SK-N-SH treated with all-trans-retinoic acid at 6 μM for 48 hours (cell line): ENCODE measurements around the gene HOXA4.

Experiments
- ATAC-seq: fragments of 200-7000 bp; cut with Tn5 transposase; 3 replicates; pipeline ENCODE4 v1.9.1; 2020; ENCODE audit warnings: mild to moderate bottlenecking, moderate library complexity
- ARNTL ChIP-seq: fragments of 450-650 bp; formaldehyde crosslinking; IDR thresholded peaks from 2 replicates; pipeline ENCODE4 v1.5.0; 2020; ENCODE audit warnings: low read depth, mild to moderate bottlenecking, moderate library complexity, borderline replicate concordance
- BACH2 ChIP-seq: fragments of 250-450 bp; sonication (Bioruptor Pico); IDR thresholded peaks from 2 replicates; pipeline ENCODE4 v1.9.0; 2021; ENCODE audit warnings: mild to moderate bottlenecking, borderline replicate concordance
- CSDC2 ChIP-seq: fragments of 250-450 bp; sonication (Bioruptor Pico); IDR thresholded peaks from 2 replicates; pipeline ENCODE4 v1.5.0; 2020; ENCODE audit warnings: mild to moderate bottlenecking, moderate library complexity
- GLIS3 ChIP-seq: fragments of 250-450 bp; sonication (Bioruptor Pico); IDR thresholded peaks from 2 replicates; pipeline ENCODE4 v1.5.0; 2020; ENCODE audit warnings: mild to moderate bottlenecking, moderate library complexity
- ISL1 ChIP-seq: fragments of 250-450 bp; sonication (Bioruptor Pico); IDR thresholded peaks from 2 replicates; pipeline ENCODE4 v2.1.2; 2022; ENCODE audit warnings: mild to moderate bottlenecking, moderate library complexity
- OSR1 ChIP-seq: fragments of 250-450 bp; sonication (Bioruptor Pico); IDR thresholded peaks from 2 replicates; pipeline ENCODE4 v1.8.0; 2022; ENCODE audit warnings: moderate library complexity, mild to moderate bottlenecking, inconsistent platforms
- POU6F1 ChIP-seq: fragments of 250-450 bp; sonication (Bioruptor Pico); IDR thresholded peaks from 2 replicates; pipeline ENCODE4 v1.8.0; 2021; ENCODE audit warnings: low read depth, mild to moderate bottlenecking, moderate library complexity, borderline replicate concordance
- PPARA ChIP-seq: fragments of 250-450 bp; sonication (Bioruptor Pico); IDR thresholded peaks from 2 replicates; pipeline ENCODE4 v1.5.0; 2020; ENCODE audit warnings: mild to moderate bottlenecking, borderline replicate concordance
- RARB ChIP-seq: fragments of 250-450 bp; sonication (Bioruptor Pico); IDR thresholded peaks from 2 replicates; pipeline ENCODE4 v1.8.0; 2021; ENCODE audit warnings: mild to moderate bottlenecking, moderate library complexity
- SNAI2 ChIP-seq: fragments of 250-450 bp; sonication (Bioruptor Pico); IDR thresholded peaks from 2 replicates; pipeline ENCODE4 v1.5.0; 2020; ENCODE audit warnings: mild to moderate bottlenecking, moderate library complexity
- TCF4 ChIP-seq: fragments of 250-450 bp; sonication (Bioruptor Pico); IDR thresholded peaks from 2 replicates; pipeline ENCODE4 v1.8.0; 2021; ENCODE audit warnings: mild to moderate bottlenecking, moderate library complexity, borderline replicate concordance
- TOX ChIP-seq: fragments of 250-450 bp; sonication (Bioruptor Pico); IDR thresholded peaks from 2 replicates; pipeline ENCODE4 v1.8.0; 2021; ENCODE audit warnings: mild to moderate bottlenecking, moderate library complexity, borderline replicate concordance
- ZC3H10 ChIP-seq: fragments of 250-450 bp; sonication (Bioruptor Pico); IDR thresholded peaks from 2 replicates; pipeline ENCODE4 v1.5.1; 2021; ENCODE audit warnings: mild to moderate bottlenecking, moderate library complexity
- ZFP3 ChIP-seq: fragments of 250-450 bp; sonication (Bioruptor Pico); IDR thresholded peaks from 2 replicates; pipeline ENCODE4 v1.5.0; 2020; ENCODE audit warnings: mild to moderate bottlenecking, moderate library complexity
- ZFP30 ChIP-seq: fragments of 450-650 bp; formaldehyde crosslinking; IDR thresholded peaks from 2 replicates; pipeline ENCODE4 v1.5.0; 2022; ENCODE audit warnings: mild to moderate bottlenecking, moderate library complexity
- ZNF565 ChIP-seq: fragments of 450-650 bp; formaldehyde crosslinking; conservative IDR thresholded peaks from 2 replicates; pipeline ENCODE4 v1.5.0; 2020; ENCODE audit warnings: low read depth, mild to moderate bottlenecking, moderate library complexity
- ZNF70 ChIP-seq: fragments of 450-650 bp; formaldehyde crosslinking; IDR thresholded peaks from 2 replicates; pipeline ENCODE4 v1.5.0; 2020; ENCODE audit warnings: mild to moderate bottlenecking, moderate library complexity
- ZNF8 ChIP-seq: fragments of 450-650 bp; formaldehyde crosslinking; IDR thresholded peaks from 2 replicates; pipeline ENCODE4 v1.5.0; 2020; ENCODE audit warnings: mild to moderate bottlenecking, moderate library complexity
- TF ChIP-seq, protein P1 (sequence below): fragments of 250-450 bp; sonication (Bioruptor Pico); IDR thresholded peaks from 2 replicates; pipeline ENCODE4 v1.5.1; 2021; ENCODE audit warnings: mild to moderate bottlenecking, moderate library complexity
- TF ChIP-seq, protein P2 (sequence below): fragments of 250-450 bp; sonication (Bioruptor Pico); IDR thresholded peaks from 2 replicates; pipeline ENCODE4 v1.8.0; 2020; ENCODE audit warnings: mild to moderate bottlenecking, moderate library complexity, borderline replicate concordance

The HOXA4 gene

GRCh38 chr7:27130540-27131389, at the start of gene HOXA4:
Gene HOXA4, minus strand, starts transcription at chr7:27130757. Its CDS starts 24 bp downstream, at chr7:27130733.
- ATAC-seq, result peak; percentile 71
- TF ChIP-seq SNAI2 (CRISPR knock-in tag) (no peak), ZNF565 (CRISPR knock-in tag) (no peak), TOX (no peak), CSDC2 (CRISPR knock-in tag) (no peak), ZNF8 (CRISPR knock-in tag) (no peak), POU6F1 (no peak), GLIS3 (CRISPR knock-in tag) (no peak), TCF4 (CRISPR knock-in tag) (no peak), ZFP3 (no peak), OSR1 (no peak), ZFP30 (CRISPR knock-in tag) (no peak), ISL1 (CRISPR knock-in tag) (no peak), ZNF70 (CRISPR knock-in tag) (no peak), RARB (no peak)
- TF ChIP-seq, protein P1, sequence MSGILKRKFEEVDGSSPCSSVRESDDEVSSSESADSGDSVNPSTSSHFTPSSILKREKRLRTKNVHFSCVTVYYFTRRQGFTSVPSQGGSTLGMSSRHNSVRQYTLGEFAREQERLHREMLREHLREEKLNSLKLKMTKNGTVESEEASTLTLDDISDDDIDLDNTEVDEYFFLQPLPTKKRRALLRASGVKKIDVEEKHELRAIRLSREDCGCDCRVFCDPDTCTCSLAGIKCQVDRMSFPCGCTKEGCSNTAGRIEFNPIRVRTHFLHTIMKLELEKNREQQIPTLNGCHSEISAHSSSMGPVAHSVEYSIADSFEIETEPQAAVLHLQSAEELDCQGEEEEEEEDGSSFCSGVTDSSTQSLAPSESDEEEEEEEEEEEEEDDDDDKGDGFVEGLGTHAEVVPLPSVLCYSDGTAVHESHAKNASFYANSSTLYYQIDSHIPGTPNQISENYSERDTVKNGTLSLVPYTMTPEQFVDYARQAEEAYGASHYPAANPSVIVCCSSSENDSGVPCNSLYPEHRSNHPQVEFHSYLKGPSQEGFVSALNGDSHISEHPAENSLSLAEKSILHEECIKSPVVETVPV (CRISPR knock-in tag), result no peak
- TF ChIP-seq, all 23 proteins: peak for 0

- TF ChIP-seq GLIS3 (CRISPR knock-in tag) (no peak), OSR1 (no peak), SNAI2 (CRISPR knock-in tag) (no peak), POU6F1 (no peak), PPARA (CRISPR knock-in tag) (no peak), ZNF565 (CRISPR knock-in tag) (no peak), ZC3H10 (no peak), BACH2 (CRISPR knock-in tag) (no peak), ZFP30 (CRISPR knock-in tag) (no peak), RARB (no peak)
- TF ChIP-seq, protein P2, sequence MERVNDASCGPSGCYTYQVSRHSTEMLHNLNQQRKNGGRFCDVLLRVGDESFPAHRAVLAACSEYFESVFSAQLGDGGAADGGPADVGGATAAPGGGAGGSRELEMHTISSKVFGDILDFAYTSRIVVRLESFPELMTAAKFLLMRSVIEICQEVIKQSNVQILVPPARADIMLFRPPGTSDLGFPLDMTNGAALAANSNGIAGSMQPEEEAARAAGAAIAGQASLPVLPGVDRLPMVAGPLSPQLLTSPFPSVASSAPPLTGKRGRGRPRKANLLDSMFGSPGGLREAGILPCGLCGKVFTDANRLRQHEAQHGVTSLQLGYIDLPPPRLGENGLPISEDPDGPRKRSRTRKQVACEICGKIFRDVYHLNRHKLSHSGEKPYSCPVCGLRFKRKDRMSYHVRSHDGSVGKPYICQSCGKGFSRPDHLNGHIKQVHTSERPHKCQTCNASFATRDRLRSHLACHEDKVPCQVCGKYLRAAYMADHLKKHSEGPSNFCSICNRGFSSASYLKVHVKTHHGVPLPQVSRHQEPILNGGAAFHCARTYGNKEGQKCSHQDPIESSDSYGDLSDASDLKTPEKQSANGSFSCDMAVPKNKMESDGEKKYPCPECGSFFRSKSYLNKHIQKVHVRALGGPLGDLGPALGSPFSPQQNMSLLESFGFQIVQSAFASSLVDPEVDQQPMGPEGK (CRISPR knock-in tag), result no peak
- TF ChIP-seq, protein P1 (CRISPR knock-in tag), result no peak
- peak; percentile 88 for ATAC-seq
Measured at GRCh38 chr7:27179503-27180430, 49.2 kb upstream of the HOXA4 start.

- no peak for ATAC-seq
- TF ChIP-seq, protein P2 (CRISPR knock-in tag), result no peak
- TF ChIP-seq, protein P1 (CRISPR knock-in tag), result no peak
- no peak for TF ChIP-seq POU6F1
- TF ChIP-seq ZNF565 (CRISPR knock-in tag), result no peak
- TF ChIP-seq TOX, result no peak
- TF ChIP-seq ARNTL, result no peak
- no peak for TF ChIP-seq ISL1 (CRISPR knock-in tag)
Measured at GRCh38 chr7:27179030-27179429, 48.5 kb upstream of the HOXA4 start.
